Astrocyte (in vitro differentiated cells and primary cell): ENCODE measurements around the gene GFRA1. TPM values are rescaled to one million over a fixed set of nuclear protein-coding genes. Genes with fewer than 3 reads are reported as not detected.

Experiments
- DNase-seq: peaks from one replicate; pipeline ENCODE4 v3.0.0-alpha.2; 2010; ENCODE audit warnings: low read depth
- FAIRE-seq: peaks from 2 replicates; lab custom pipeline; 2011; peaks lifted over from hg19 to GRCh38; lab: Jason Lieb, UNC
- H2AFZ ChIP-seq: 2 replicates; pipeline ENCODE4 v1.6.0; 2012; ENCODE audit warnings: low read depth, low read length, inconsistent platforms
- H3K27ac ChIP-seq: 2 replicates; pipeline ENCODE4 v1.5.1; 2011; ENCODE audit warnings: low read depth, low read length, inconsistent platforms
- H3K27me3 ChIP-seq: 2 replicates; pipeline ENCODE4 v1.6.0; 2011; ENCODE audit warnings: low read length, inconsistent platforms; ENCODE audit not compliant: insufficient read depth
- H3K36me3 ChIP-seq: 2 replicates; pipeline ENCODE4 v1.5.1; 2011; ENCODE audit warnings: low read length, inconsistent platforms; ENCODE audit not compliant: insufficient read depth
- H3K4me1 ChIP-seq: 2 replicates; pipeline ENCODE4 v1.5.1; 2011; ENCODE audit warnings: low read length, inconsistent platforms; ENCODE audit not compliant: insufficient read depth
- H3K4me2 ChIP-seq: 2 replicates; pipeline ENCODE4 v1.6.0; 2012; ENCODE audit warnings: low read length, inconsistent platforms
- H3K4me3 ChIP-seq: 2 replicates; pipeline ENCODE4 v1.5.1; 2011; ENCODE audit warnings: low read depth, mild to moderate bottlenecking, low read length, inconsistent platforms; ENCODE audit not compliant: insufficient read depth
- H3K79me2 ChIP-seq: 2 replicates; pipeline ENCODE4 v1.6.0; 2012; ENCODE audit warnings: mild to moderate bottlenecking, low read length, inconsistent platforms; ENCODE audit not compliant: insufficient read depth
- H3K9ac ChIP-seq: 2 replicates; pipeline ENCODE4 v1.6.0; 2012; ENCODE audit warnings: mild to moderate bottlenecking, low read length, inconsistent platforms
- H3K9me3 ChIP-seq: 2 replicates; pipeline ENCODE4 v1.5.1; 2012; ENCODE audit warnings: low read depth, mild to moderate bottlenecking, low read length, inconsistent platforms; ENCODE audit not compliant: insufficient read depth
- H4K20me1 ChIP-seq: 2 replicates; pipeline ENCODE4 v1.6.0; 2012; ENCODE audit warnings: low read length, inconsistent platforms; ENCODE audit not compliant: insufficient read depth
- H3K27ac Mint-ChIP-seq: one replicate; pipeline ENCODE4 v1.8.0; 2021; ENCODE audit warnings: mild to moderate bottlenecking, mixed read lengths; ENCODE audit not compliant: unreplicated experiment
- H3K27me3 Mint-ChIP-seq: one replicate; pipeline ENCODE4 v1.8.0; 2021; ENCODE audit warnings: low read depth, mixed read lengths; ENCODE audit not compliant: unreplicated experiment
- H3K36me3 Mint-ChIP-seq: one replicate; pipeline ENCODE4 v1.8.0; 2021; ENCODE audit warnings: low read depth, mixed read lengths; ENCODE audit not compliant: unreplicated experiment
- H3K4me1 Mint-ChIP-seq: one replicate; pipeline ENCODE4 v1.8.0; 2021; ENCODE audit warnings: low read depth, mixed read lengths; ENCODE audit not compliant: unreplicated experiment
- H3K4me3 Mint-ChIP-seq: one replicate; pipeline ENCODE4 v1.8.0; 2021; ENCODE audit warnings: mild to moderate bottlenecking, moderate library complexity, mixed read lengths; ENCODE audit not compliant: unreplicated experiment
- H3K9me3 Mint-ChIP-seq: one replicate; pipeline ENCODE4 v1.8.0; 2021; ENCODE audit warnings: mild to moderate bottlenecking, mixed read lengths; ENCODE audit not compliant: unreplicated experiment
- EZH2 ChIP-seq: IDR thresholded peaks from 2 replicates; pipeline ENCODE4 v1.6.1; 2012; ENCODE audit warnings: mild to moderate bottlenecking, low read length, inconsistent platforms; ENCODE audit not compliant: insufficient read depth
- total RNA-seq: library from RNA; stranded (reverse); gene quantifications from 2 replicates; pipeline ENCODE4 v1.2.1, GENCODE V29; 2021
- TF ChIP-seq, protein P1 (sequence below): IDR thresholded peaks from 2 replicates; pipeline ENCODE4 v1.5.1; 2011; ENCODE audit warnings: low read depth, mild to moderate bottlenecking, inconsistent platforms, low read length, moderate library complexity; ENCODE audit not compliant: insufficient read depth

Gene GFRA1
- total RNA-seq, 1 donor from 2014 or later, result 24.2 TPM

DNA sequence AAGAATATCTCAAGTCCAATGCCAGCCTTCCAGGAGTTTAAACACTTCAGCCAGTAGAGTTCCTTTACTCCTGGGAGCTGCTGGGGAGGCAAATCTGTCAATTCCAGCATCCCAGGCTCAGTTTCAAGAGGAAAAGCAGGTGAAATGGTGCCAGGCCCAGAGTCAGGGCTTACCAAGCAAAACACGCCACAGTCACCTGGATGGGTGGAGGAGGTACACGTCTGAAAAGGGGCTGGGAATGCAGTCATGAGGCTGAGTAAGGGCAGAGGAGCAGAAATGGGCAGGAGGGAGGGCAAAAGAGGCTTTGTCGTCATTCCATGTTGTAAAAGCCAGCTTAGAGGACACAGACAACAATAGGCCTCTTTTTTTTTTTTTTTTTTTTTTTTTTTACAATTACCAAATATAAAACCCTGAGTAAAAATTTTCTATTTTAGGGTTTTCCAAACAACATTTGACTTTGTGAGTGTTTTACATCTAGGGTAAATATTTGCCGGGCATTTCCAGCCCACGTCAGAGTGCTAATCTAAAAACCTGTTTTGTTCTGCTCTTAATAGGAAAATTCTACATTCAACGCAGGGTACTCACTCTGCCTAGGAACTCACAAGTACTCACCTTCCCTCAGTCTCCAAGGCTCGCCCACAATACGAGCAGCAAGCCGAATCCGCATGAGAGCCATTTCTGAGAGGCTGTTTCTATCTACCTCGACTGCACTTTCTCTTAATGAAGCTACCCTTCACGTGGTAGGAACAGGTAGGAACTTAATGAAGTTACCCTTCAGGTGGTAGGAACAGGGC lies 21.2 kb downstream of the GFRA1 start:
- no peak for DNase-seq
- H3K4me1 ChIP-seq, result peaks cover 19% of the 10 kb centered on the region
- TF ChIP-seq, protein P1, sequence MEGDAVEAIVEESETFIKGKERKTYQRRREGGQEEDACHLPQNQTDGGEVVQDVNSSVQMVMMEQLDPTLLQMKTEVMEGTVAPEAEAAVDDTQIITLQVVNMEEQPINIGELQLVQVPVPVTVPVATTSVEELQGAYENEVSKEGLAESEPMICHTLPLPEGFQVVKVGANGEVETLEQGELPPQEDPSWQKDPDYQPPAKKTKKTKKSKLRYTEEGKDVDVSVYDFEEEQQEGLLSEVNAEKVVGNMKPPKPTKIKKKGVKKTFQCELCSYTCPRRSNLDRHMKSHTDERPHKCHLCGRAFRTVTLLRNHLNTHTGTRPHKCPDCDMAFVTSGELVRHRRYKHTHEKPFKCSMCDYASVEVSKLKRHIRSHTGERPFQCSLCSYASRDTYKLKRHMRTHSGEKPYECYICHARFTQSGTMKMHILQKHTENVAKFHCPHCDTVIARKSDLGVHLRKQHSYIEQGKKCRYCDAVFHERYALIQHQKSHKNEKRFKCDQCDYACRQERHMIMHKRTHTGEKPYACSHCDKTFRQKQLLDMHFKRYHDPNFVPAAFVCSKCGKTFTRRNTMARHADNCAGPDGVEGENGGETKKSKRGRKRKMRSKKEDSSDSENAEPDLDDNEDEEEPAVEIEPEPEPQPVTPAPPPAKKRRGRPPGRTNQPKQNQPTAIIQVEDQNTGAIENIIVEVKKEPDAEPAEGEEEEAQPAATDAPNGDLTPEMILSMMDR, result no peak
- no peak for TF ChIP-seq EZH2
- no peaks in the 10 kb centered on the region for H3K27me3 ChIP-seq
- H3K9ac ChIP-seq, result no peak overlapping the region
- no peaks in the 10 kb centered on the region for H3K9me3 ChIP-seq
- no peak overlapping the region for H3K4me3 ChIP-seq
- no peak overlapping the region for H3K27ac ChIP-seq
- no peak overlapping the region for H3K27ac Mint-ChIP-seq
- H3K4me1 Mint-ChIP-seq, result peaks cover 22% of the 10 kb centered on the region
- no peaks in the 10 kb centered on the region for H3K36me3 ChIP-seq
- no peak overlapping the region for H3K4me2 ChIP-seq
- H3K36me3 Mint-ChIP-seq, result no peaks in the 10 kb centered on the region
- H3K27me3 Mint-ChIP-seq, result peaks cover 16% of the 10 kb centered on the region
- no peak overlapping the region for H2AFZ ChIP-seq
- no peaks in the 10 kb centered on the region for H4K20me1 ChIP-seq
- FAIRE-seq, result no peak
- H3K4me3 Mint-ChIP-seq, result no peak overlapping the region
- peaks cover 2% of the 10 kb centered on the region for H3K9me3 Mint-ChIP-seq
- H3K79me2 ChIP-seq, result no peaks in the 10 kb centered on the region

DNA sequence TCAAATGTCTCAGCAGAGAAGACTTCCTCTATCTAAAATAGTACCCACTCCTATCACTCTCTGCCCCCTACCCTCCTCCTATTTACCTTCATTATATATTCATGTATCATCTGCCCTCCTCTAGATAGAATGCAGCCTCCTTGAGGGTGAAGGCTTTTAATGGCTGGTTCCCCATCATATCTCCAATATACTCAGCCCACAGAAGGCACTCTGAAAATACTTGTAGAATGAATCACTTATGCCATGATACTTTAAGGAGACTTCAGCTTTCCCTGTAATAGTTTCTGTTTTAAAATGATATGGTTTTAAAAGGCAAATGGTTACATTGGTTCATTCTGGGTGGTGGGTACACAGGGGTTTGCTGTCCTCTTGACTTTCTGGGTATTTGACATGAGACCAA lies 25.3 kb downstream of the GFRA1 start:
- peak overlapping the region; percentile 10 for H3K4me2 ChIP-seq
- no peak overlapping the region for H3K27ac ChIP-seq
- H3K4me3 Mint-ChIP-seq, result no peak overlapping the region
- FAIRE-seq (no peak), DNase-seq (peak; percentile 20)
- H4K20me1 ChIP-seq, result no peaks in the 10 kb centered on the region
- no peak overlapping the region for H2AFZ ChIP-seq
- no peaks in the 10 kb centered on the region for H3K4me1 ChIP-seq
- TF ChIP-seq, protein P1, result no peak
- no peak overlapping the region for H3K4me3 ChIP-seq
- H3K36me3 ChIP-seq, result no peaks in the 10 kb centered on the region
- no peak overlapping the region for H3K9ac ChIP-seq
- no peaks in the 10 kb centered on the region for H3K27me3 ChIP-seq
- H3K36me3 Mint-ChIP-seq, result no peaks in the 10 kb centered on the region
- H3K79me2 ChIP-seq, result no peaks in the 10 kb centered on the region
- no peak overlapping the region for H3K27ac Mint-ChIP-seq
- peaks cover 4% of the 10 kb centered on the region for H3K4me1 Mint-ChIP-seq
- H3K9me3 ChIP-seq, result no peaks in the 10 kb centered on the region
- peaks cover 12% of the 10 kb centered on the region for H3K27me3 Mint-ChIP-seq
- peaks cover 2% of the 10 kb centered on the region for H3K9me3 Mint-ChIP-seq

DNA sequence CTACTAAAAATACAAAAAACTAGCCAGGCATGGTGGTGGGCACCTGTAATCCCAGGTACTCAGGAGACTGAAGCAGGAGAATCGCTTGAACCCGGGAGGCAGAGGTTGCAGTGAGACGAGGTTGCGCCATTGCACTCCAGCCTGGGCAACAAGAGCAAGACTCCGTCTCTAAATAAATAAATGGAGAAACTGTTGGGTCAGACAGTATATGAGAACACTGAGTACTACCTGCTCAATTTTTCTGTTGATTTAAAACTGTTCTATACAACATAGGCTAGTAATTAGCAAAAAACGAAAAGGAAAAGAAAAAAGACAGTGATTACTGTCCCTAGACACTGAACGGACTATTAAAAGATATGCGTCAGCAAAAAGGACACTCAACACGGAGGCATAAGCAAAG lies 26.7 kb downstream of the GFRA1 start:
- Mint-ChIP-seq H3K27ac (no peak overlapping the region), H3K36me3 (no peaks in the 10 kb centered on the region), H3K9me3 (peaks cover 2% of the 10 kb centered on the region), H3K4me3 (no peak overlapping the region), H3K27me3 (peaks cover 12% of the 10 kb centered on the region), H3K4me1 (peaks cover 4% of the 10 kb centered on the region)
- Histone ChIP-seq H3K79me2 (no peaks in the 10 kb centered on the region), H3K4me1 (no peaks in the 10 kb centered on the region), H3K9me3 (no peaks in the 10 kb centered on the region), H2AFZ (no peak overlapping the region), H3K4me3 (no peak overlapping the region), H3K27ac (no peak overlapping the region), H3K36me3 (no peaks in the 10 kb centered on the region), H3K9ac (no peak overlapping the region), H3K4me2 (no peak overlapping the region), H4K20me1 (no peaks in the 10 kb centered on the region), H3K27me3 (no peaks in the 10 kb centered on the region)
- no peak for FAIRE-seq
- no peak for DNase-seq
- TF ChIP-seq EZH2, result no peak
- TF ChIP-seq, protein P1, result no peak
